GM20431 (cell line): ENCODE data around the gene SERPINA9.

Experiments
- in situ Hi-C: fragments of 300-500 bp; cut with MseI, MboI; formaldehyde crosslinking; loops from one replicate; pipeline ENCODE4 v1.15.0; 2020; ENCODE audit warnings: low sequenced_read_pairs; ENCODE audit not compliant: unreplicated experiment

The SERPINA9 gene

DNA sequence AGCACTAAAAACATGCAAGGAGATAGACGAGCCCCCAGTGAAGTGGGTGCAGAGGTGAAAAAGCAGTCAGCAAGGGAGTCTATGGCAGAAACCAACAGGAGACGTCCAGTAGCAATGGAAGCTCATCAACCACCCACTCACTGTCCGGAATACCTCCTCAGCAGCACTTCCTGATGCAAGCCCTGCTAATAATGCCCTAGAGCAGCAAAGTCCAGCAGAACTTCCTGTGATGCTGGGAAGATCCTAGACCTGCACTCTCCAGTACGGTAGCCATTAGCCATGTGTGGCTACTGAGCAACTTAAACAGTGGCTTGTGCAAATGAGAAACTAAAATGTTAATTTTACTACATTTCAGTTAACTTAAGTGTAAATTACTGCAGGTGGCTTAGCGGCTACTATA is 11.0 kb downstream of the SERPINA9 start:
- in situ Hi-C loops, result no loop called here

DNA sequence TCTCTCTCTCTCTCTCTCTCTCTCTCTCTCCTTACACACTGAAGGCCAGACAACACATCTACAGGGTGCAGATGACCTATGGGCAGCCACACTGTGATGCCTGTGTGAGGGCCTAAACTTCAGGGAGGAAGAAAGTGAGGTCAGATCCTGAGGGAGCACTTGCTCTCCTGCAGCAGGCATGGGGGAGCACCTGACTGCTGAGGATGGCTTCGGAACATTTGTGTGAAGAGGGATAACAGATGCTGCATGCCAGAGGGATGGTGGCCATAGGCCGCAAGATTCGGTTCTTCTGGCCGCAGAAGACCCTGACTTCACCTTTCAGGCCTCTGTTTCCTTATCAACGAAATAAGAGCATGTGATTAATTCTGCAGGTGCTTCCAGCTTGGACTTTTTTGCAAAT is 11.7 kb downstream of the SERPINA9 start:
- in situ Hi-C loops, result no loop called here

GRCh38 chr14:94462763-94463572 is 13.0 kb downstream of the SERPINA9 start:
- in situ Hi-C loops, result no loop called here

DNA sequence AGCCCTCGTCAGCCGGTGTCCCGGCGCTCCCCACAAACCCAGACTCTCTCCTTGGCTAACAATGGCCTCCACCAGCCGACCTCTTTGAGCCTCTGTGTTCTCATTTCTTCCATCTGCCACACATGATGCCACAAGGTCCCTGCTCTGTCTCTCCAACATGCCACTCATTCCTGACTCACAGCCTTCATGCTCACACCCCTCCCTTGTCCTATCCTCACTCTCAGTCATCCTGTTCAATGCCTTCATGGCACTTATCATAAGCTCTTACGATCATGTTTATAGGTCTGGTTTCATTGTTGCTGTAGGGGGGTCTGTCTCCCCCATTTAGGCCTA is 13.8 kb downstream of the SERPINA9 start:
- in situ Hi-C loops, result no loop called here

GRCh38 chr14:94461526-94462218 is 14.3 kb downstream of the SERPINA9 start:
- in situ Hi-C loops, result no loop called here

DNA sequence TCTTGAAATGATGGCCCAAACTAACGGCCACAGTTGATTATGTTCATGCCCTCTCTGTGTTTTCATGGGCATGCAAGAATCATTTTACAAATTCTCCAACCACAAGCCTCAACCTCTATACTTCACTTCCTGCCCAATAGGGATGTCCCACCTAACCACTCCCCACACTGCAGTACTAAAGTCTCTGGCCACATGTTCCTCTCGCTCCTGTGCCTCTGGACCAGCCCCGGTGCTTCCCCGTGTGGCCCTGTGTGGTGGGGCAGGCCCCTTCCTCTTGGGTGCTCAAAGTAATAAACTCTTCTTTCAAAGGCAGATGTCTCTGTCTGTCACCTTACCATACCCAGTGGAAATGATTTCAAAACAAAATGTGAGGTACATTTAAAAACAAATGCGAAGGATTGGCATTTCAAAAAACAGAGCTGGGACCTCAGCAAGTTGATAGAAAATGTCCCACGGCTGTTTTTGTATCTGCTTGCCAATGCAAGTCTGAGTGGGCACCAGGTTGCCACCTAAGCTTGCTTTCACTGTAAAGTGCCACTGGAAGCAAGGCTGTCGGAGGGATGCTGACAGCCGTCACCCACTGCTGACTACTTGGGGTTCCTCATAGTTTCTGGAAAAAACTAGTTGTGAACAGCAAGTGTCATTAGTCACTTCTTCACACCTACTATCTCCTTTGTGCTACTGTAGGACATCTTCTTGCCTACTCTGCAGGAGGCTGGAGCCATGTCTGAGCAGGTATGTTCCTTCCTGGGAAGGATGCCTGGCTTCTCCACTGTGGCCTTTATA is 15.2 kb downstream of the SERPINA9 start:
- in situ Hi-C loops, result no loop called here

DNA sequence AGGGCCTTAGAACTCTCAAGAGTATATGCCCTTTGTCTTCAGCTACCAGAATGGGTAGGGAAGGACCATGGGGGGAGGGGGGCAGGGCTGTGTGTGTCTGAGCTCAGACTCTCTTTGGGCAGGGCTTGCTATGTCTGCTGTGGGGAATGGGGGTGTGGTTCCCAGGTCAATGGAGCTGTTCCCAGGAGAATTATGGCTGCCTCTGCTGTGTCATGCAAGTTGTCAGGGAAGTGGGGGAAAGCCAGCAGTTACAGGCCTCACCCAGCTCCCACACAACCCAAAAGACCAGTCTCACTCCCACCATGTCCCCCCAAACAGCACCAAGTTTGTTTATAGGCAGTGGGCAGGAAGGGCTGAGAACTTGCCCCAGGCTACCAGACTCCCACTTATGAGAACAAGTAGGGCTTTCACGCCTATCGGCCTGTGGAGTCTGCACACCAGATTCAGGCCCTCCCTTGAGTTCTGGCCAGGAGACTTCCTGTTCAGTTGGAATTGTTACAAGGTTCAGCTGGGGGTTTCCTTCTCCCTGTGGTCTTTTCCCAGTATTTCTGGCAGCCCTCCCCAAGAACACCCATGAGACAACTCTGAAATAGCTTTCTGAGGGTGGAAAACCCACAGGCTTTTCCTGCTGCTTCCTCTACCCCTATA is 17.3 kb downstream of the SERPINA9 start:
- in situ Hi-C loops, result no loop called here

GRCh38 chr14:94458096-94458495 is 17.9 kb downstream of the SERPINA9 start:
- in situ Hi-C loops, result no loop called here

DNA sequence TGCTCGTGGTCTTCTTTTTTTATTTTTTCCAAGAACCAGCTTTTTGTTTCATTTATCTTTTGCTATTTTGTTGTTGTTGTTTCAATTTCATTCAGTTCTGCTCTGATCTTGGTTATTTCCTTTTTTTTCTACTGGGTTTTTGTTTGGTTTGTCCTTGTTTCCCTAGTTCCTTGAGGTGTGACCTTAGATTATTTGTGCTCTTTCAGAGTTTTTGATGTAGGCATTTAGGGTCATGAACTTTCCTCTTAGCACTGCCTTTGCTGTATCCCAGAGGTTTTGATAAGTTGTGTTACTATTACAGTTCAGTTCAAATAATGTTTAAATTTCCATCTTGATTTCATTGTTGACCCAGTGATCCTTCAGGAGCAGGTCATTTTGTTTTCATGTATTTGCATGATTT is 20.1 kb downstream of the SERPINA9 start:
- in situ Hi-C loops, result no loop called here

GRCh38 chr14:94451826-94452225 is 24.2 kb downstream of the SERPINA9 start:
- in situ Hi-C loops, result no loop called here

GRCh38 chr14:94451091-94451771 is 24.8 kb downstream of the SERPINA9 start:
- in situ Hi-C loops, result no loop called here

DNA sequence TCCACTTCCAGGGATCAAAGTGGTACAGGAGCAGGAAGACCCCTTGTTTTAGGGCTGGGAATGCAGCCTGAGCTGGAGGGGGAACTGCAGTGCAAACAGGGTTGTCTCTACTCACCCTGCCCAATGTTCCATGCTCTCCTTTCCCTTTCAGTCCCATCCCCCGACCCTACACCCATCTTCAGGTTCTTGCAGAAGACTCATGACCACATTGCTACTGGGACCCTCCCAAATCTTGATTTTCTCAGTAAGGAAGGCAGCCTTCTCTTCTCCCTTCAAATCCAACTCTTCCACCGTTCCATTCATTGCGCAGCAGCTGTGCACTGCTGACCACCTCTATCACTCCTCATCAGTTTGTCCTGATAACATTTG is 25.3 kb downstream of the SERPINA9 start:
- in situ Hi-C loops, result no loop called here

GRCh38 chr14:94449930-94450329 is 26.1 kb downstream of the SERPINA9 start:
- in situ Hi-C loops, result no loop called here

GRCh38 chr14:94448071-94448808 is 27.8 kb downstream of the SERPINA9 start:
- in situ Hi-C loops, result no loop called here

GRCh38 chr14:94447206-94447605 is 28.8 kb downstream of the SERPINA9 start:
- in situ Hi-C loops, result no loop called here

DNA sequence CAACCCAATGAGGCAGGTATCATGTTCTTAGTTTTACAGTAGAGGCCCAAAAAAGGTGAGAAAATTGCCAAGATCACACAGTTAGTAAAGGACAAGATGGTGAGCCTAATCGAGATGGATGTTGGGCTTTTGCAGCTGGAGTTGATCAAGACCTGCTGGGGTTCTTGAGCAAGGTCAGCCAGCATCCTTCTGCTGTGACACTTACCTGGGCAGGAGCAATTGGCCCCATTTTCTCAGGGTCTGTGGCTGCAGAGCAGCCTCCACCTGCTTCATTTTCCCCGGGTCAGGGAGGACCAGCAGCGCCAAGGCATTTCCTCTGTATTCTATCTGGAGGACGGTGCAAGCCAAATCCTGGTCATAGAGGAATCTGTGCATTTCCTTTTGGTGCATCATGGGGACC is 29.9 kb downstream of the SERPINA9 start:
- in situ Hi-C loops, result no loop called here

DNA sequence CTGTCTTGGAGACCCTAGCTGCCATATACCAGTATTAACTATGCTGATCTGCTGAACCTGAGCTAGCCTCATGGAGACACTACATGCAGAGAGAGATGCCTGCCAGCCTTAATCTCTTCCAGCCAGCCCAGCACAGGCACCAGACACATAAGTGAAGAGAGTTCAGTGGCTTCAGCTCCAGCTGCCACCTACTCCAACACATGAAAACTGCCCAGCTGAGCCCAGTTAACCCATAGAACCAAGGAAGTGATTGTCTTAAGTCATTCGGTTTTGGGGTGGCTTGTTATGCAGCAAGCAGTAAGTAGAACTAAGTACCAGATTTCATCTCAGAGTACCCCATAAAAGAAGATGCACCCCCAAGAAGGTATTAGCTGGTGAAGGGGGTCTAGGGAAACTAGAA is 31.0 kb downstream of the SERPINA9 start:
- in situ Hi-C loops, result no loop called here

- in situ Hi-C loops, result no loop called here
Measured at GRCh38 chr14:94441531-94442205, 34.3 kb downstream of the SERPINA9 start.

GRCh38 chr14:94441130-94441529 is 34.9 kb downstream of the SERPINA9 start:
- in situ Hi-C loops, result no loop called here
